NCI-H748 (cell line): ENCODE data around the gene TIMM44.
"Not testable (repeated sequence)": the region's sequence is repeated elsewhere in the genome, so short reads cannot be mapped to it uniquely, and the experiment has no call there.

Source experiments
- DNase-seq: peaks from one replicate; lab custom pipeline; 2025; ENCODE audit not compliant: unreplicated experiment; lab: John Stamatoyannopoulos, UW

TIMM44 gene

DNA sequence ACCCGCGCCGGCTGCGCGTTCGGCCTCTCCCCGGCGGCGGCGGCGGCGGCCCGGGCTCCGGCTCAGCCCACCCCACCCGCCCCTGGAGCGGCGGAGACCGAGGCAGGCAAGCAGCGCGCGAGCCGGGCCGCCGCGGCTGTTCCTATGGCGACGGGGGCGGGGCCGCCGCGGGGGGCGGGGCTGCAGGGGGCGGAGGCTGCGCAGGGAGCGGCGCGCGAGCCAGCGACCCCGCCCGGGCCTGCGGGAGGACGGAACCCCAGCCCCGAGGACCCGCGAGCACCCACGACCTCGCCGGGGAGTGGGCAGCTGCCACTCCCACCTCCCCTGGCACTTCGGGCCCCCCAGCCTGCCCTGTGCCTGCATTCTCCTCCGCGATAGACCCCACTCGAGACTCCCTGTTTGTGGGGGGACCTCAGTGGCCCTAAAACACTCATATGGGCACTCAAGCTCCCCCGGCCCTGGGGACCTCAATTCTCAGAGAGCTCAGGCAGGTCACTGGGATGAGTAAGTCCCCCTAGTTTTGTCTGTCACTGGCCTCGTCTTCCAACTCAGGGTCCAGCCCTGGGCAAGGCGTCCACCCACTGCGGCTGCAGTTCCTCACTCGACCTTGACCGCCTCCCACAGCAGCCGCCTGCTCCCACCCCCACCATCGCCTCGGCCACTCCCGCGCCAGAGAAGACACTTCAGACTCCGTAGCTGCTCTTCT, 17.3 kb downstream of the TIMM44 start, which contains the start of gene CTXN1:
CTXN1 (minus strand) TSS at position 115 of the 706 bp plus-strand sequence. CDS start 597 bp downstream, outside the sequence.
- DNase-seq: peak; percentile 64

DNA sequence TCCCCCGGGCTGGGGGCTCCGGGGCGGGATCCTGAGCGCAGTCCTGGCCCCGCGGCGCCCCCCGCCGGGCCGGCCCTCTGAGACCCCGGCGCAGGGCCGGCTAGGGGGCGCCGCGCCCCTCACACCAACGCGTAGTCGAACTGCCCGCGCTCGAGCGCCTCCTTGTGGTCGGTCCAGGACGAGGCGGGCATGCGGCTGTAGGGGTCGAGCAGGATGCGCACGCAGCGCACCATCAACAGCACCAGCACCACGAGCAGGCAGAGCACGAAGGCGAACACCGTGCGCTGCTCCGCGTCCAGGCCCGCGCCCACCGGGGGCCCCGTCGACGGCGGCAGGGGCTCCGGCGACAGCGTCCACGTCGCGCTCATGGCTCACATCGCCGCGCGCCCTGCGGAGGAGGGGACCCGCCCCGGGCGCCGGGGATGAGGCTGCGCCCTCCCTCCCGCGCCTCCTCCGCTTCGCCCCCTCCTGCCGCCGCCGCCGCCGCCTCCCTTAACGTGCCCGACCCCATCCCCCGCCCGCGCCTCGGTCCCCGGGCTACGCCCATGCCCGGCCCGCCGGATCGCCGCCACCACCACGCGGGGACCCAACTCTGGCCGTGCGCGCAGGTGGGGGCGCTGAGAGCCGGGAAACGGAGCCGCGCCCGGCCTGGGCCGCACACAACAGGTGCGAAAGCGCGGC, 18.2 kb downstream of the TIMM44 start:
- peak; percentile 77 for DNase-seq

DNA sequence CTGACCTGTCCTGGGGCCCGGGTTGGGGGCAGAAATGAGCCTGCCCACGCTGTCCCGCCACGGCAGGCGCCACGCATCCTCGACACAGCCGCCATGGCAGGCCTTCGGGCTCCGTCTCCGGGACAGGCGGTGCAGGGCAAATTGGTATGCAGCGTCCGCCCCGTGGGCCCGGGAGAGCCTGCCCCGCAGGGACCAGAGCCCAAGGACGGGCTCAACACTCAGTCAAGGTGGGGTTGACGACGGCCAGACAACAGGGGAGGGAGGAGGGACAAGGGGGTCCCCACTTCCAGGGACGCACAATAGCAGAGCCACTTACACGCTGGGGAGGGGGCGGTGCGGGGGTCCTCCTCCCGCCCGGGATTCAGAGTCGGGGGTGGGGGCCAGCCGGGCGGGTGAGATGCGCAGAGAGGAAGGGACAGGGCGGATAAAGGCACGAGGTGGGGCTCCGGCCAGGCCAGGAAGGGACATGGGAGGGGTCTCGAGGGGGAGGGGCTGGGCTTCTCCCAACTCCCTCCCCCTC, 18.8 kb downstream of the TIMM44 start:
- DNase-seq: no peak

DNA sequence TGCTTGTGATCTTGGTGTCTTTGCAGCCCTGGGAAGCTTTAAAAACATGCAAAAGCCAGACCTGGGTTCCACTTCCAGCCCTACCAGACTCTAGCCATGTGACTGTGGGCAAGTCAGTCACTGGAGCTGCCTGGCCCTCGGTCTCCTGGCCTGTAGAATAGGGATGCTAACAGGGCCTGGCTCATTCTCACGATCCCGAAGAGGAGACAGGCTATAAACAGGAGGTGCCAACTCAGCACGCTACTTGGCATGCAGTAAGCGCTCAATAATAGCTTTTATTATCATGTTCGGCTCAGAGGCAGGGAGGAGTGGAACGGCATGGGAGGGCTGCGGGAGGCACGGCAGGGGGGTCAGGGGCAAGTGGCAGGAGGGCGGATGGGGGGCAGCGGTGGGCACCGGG, 19.2 kb downstream of the TIMM44 start:
- no peak for DNase-seq

DNA sequence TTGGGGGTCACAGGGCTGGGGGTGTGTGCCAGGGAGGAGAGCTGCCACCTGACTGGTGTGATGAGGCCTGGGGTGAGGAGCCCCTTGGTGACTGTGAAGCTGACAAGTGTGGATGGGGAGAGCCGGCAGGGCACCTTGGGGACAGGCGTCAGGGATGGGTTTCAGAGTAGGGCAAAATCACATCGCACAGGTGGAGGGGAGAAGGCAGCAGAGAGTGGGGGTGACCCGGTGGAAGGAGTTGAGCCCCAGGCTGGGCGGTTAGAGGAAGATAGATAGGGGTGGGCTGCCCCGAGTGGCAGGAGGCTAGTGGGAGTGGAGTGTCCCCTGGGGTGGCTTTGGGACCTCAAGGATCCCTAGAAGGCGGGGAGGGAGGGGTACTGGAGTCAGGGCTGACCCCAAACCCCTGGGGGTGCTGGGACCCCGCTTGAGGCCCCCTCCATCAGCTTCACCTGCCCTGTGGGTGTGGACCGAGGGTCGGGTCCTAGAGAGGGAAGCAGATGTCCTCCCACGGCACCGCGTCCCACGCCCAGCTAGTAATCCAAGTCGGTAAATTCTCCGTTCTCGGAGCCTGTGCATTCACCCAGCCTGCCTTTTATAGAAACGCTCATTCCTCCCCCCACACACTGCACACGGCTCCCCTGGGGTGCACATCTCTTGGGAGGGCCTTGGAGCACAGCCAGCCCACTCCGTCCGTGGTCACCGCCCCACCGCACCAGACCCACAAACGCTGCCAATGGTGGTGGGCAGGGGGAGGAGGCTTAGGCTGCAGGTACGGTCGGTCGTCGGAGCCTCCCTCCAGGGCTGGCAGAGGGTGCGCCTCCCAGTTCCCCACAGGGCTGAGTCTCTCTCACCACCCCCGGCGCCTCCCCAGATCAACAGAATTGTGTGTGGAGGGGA, 19.9 kb downstream of the TIMM44 start:
- no peak for DNase-seq

DNA sequence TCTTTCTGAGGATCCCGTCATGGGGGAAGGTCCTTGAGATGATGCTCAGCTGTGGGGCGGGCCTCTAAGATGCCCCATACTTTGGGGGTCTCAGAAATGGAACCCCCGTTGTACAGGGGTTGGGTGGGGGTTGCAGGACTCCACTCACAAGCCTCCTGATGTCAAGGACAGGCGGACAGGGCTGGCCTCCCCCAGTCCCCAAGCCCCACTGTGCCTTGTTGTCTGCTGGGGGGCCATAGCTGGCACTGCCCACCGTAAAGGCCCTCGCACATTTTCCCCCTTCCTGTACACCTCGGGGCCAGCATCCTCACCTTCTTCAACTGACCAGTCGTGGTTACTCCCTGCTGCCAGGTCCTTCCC, 20.6 kb downstream of the TIMM44 start:
- DNase-seq: no peak

DNA sequence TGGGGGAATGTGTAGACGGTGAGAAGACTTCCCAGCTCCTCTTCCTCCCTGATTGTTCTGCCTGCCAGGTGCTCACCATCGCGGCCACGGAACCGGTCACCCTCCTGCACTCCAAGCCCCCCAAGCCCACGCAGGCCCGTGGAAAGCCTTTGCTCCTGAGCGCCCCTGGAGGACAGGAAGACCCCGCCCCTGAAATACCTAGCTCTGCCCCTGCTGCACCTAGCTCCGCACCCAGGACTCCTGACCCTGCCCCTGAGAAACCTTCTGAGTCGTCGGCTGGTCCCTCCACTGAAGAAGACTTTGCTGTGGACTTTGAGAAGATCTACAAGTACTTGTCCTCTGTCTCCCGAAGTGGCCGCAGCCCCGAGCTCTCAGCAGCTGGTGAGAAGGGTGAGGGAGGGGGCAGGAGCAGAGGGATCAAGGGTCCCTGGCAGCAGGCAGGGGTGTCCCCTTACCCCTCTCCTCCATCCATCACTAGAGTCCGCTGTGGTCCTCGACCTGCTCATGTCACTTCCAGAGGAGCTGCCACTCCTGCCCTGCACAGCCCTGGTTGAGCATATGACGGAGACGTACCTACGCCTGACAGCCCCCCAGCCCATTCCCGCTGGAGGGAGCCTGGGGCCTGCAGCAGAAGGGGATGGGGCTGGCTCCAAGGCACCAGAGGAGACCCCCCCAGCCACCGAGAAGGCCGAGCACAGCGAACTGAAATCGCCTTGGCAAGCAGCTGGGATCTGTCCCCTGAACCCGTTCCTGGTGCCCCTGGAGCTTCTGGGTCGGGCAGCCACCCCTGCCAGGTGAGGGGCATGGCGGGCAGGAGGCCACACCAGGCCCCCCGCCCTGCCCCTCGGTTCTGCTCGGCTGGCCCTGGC, 21.3 kb downstream of the TIMM44 start:
- no peak for DNase-seq

DNA sequence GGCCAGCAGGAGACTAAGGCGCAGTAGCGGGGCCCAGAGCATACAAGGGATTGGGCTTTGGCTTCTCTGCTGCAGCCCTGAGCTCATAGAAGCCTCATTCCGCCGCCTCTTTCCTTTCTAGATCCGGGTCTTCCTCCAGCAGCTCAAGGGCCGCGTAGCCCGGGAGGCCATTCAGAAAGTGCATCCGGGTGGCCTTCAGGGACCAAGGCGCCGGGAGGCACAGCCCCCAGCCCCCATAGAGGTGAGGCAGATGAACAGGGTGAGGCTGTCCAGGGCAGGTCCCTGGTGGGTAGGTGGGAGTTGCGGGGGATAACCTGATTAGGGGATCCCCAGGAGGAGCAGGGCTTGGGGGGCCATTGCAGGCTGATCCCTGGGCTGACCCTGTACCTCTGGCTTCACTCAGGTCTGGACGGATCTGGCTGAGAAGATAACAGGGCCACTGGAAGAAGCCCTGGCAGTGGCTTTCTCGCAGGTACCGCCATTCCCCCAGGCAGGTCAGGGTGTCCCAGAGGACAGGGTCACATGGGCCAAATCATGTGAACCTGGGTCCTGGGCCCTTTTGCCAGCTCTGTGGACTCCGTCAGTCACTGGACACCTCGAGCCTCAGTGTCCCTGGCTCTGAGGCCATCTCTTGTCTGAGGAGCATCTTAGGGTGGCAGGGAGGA, 22.0 kb downstream of the TIMM44 start:
- DNase-seq: peak; percentile 35

DNA sequence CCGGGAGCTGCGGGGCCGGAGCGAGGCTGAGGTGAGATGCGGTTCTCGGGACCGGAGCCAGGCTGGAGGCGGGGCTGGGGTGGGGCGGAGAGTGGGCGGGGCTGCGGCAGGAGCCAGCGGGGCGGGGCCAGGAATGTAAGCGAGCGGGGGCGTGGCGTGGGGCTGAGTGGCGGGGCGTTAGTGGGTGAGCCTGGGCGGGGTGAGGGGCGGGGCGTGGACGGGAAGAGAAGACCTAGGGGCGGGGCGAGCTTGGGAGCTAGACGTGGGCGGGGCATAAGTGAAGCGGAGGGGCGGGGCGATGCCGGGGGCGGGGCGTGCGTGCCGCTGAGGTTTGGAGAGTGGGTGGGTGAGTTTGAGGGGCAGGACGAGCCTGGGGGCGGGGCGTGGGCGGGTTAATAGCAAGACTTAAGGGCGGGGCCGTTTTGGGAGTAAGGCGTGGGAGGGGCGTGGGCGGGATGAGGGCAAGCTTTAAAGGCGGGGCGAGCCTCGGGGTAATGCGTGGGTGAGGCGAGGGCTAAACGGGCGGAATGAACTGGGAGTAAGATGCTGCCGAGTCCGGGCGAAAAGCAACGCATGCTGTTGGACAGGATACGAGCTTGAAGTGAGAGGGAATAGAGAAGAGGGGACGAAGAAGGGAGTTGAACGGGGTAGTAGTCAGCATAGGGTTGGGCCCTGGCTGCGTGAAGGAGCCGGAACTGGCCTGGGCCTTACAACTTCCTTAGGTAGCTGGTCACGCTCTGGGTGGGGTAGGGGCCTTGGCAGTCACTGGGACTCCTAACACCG, 22.8 kb downstream of the TIMM44 start:
- peak; percentile 96 for DNase-seq

DNA sequence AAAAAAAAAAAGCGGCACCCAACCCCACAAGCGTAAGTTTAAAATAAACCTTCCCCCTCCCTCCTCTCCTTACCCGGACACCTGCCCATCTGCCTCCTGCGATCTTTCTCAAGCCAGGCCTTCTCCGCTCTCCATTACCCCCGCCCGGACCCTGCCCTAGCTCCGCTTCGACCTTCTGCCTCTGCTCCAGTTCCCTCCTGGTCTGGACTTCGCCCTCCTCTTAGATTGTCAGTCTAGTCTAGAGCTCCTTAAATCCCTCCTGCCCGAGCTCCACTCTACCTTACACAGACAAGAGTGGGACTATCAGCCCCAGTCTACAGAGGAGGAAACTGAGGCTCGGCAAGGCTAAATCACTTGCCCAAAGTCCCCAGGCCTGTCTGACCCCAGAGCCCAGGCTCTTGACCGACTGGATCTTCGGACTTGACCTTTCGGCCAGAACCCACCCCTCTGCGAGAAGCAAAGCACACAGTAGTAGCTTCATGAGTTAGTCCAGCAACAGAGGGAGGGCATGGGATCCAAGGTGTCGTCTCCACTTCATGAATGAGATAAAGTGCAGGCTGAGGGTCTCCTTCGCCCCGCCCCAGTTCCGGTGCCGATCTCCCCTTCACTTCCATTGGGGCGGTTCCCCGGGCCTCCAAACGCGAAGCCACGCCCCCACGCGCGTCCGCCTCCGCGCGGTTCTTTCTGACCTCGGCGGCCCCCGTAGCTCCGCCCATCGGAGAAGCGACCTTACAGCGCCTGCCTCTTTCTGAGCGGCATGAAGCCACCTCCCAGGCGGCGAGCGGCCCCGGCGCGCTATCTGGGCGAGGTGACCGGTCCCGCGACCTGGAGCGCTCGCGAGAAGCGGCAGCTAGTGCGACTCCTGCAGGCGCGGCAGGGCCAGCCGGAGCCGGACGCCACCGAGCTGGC, 23.6 kb downstream of the TIMM44 start, which contains the start of gene SNAPC2:
SNAPC2 (plus strand) TSS at position 729 of the 909 bp plus-strand sequence; CDS start at position 758, 29 bp downstream.
- DNase-seq: peak; percentile 90

DNA sequence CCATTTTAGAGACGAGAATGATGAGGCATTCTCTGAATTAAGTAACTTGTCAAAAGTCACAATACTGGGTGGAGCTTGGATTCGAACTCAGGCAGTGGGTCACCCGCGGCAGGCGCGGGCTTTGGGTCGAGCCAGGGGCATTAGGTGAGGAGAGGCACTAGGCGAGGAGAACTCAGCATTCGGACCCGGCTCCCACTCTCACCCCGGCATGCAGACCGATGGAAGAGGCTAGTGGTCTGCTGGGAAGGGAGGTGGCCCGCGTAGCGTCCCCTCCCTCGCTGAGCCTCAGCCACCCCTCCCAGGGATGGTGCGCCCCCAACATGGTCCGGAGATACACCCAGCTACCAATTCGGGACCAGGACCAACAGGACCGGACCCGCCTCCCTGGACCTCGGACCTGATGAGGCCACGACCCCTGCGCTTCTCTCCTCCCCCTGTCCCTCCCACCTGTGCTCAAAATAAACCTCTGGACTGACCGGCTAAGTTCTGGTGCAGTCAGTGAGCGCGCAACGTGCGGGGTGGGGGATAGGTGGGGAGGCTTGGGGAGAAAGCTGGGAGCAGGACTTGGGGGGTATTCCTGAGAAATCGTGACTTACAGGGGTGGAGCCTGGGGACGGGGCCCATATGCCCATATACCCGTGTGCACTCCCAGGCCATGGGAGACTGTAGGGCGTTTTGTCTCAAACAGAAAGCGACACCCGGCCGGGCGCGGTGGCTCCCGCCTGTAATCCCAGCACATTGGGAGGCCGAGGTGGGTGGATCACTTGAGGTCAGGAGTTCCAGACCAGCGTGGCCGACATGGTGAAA, 24.6 kb downstream of the TIMM44 start:
- no peak for DNase-seq

DNA sequence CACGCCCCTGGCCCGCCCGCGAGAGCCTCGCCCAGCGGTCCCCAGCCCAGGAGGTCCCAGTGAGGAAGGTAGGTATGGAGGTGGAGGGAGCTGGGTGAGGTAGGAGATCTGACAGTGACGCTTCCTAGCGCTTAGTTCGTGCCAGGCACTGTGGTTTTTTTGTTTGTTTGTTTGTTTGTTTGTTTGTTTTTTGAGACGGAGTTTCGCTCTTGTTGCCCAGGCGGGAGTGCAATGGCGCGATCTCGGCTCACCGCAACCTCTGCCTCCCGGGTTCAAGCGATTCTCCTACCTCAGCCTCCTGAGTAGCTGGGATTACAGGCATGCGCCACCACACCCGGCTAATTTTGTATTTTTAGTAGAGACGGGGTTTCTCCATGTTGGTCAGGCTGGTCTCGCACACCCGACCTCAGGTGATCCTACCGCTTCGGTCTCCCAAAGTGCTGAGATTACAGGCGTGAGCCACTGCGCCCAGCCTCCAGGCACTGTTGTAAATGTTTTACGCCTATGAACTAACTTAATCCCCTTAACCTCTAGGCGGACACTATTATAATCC, 25.3 kb downstream of the TIMM44 start:
- not testable (repeated sequence) for DNase-seq

DNA sequence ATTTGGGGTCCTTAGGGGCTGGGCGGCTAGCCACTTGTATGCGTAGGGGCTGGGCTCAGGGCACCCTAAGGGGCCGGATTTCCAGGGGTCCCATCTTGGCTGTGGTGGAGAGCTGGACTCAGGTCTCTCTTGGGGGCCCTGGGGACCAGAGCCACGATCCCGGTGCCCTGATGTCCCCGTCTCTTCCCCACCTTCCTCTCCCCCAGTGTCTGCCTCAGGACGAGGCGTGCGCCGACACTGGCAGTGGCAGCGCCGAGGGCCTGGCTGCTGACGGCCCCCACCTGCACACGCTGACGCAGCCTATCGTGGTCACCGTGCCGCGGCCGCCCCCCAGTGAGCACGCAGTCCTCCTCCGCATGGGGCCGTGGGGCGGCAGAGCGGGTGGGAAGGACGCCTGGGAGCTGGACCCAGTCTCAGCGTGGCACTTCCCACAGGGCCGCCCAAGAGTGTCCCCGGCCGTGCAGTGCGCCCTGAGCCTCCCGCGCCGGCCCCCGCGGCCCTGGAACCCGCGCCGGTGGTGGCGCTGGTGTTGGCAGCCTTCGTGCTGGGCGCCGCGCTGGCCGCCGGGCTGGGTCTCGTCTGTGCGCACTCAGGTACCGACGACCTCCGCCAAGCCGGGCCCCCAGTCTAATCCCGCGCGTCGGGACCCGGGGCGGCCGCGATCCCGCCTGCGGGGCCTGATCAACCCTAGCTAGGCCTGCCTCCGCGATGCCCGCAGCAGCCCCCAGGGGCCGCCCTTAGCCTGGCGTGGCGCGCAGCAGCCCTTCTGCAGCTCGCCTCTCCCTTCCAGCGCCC, 26.0 kb downstream of the TIMM44 start:
- DNase-seq: peak; percentile 67

DNA sequence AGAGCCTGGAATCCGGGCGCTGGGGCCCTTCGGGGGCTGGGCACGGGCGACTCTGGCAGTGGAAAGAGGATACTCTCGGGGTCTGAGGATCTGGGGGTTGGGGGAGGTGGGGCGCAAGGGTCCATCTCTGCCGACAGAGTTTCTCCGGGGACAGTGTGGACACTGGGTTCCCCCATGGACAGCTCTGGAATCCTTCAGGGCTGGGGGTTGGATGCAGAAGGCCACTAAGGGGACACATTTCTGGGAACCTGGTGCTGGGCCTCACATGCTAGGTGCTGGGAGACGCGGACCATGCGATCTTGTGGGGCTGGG, 26.6 kb downstream of the TIMM44 start:
- DNase-seq: peak; percentile 23

DNA sequence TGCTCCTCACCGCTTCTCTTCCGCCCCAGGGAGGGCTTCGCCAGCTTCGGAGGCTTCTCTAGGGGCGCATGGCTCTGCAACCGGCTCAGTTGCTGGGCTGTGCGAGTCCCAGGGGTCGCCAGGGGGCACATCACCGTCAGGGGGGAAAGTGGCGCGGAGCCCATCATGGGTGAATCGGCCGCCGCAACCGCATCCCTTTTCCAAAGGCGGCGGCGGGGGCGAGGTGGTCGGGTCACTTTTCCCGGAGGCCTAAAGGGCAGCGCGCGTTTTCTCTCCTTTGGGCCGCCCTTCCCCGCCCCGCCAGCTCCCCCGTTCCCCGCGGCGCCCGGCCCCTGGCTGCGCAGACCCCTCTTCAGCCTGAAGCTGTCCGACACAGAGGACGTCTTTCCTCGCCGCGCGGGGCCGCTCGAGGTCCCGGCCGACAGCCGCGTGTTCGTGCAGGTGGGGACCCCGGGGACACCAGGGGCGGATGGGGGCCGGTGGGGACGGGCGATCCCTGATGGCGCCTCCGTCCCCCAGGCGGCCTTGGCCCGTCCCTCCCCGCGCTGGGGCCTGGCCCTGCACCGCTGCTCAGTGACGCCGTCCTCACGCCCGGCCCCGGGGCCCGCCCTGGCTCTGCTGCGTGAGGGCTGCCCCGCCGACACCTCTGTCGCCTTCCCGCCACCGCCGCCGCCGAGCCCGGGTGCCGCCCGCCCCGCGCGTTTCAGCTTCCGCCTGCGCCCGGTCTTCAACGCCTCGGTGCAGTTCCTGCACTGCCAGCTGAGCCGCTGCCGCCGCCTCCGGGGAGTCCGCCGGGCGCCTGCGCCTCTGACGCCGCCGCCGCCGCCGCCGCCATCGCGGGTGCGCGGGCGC, 27.1 kb downstream of the TIMM44 start:
- peak; percentile 41 for DNase-seq
